HL-60 (cell line): Measurements from ENCODE around the gene PTPRT.

ENCODE experiments used
- DNase-seq, 2 experiments: peaks; one replicate each; pipeline ENCODE4 v3.0.0-alpha.2; 2010 to 2020; ENCODE audit warnings: low read depth in 1 of 2, low spot score in 1 of 2
- H3K27ac ChIP-seq: fragments of 250-450 bp; sonication (Bioruptor Pico); replicated peaks from 2 replicates; pipeline ENCODE4 v1.5.1; 2020; ENCODE audit warnings: mild to moderate bottlenecking, moderate library complexity
- H3K27me3 ChIP-seq: fragments of 250-450 bp; sonication (Bioruptor Pico); 2 replicates; pipeline ENCODE4 v1.5.1; 2021; ENCODE audit warnings: mild to moderate bottlenecking, moderate library complexity; ENCODE audit not compliant: insufficient read depth, poor library complexity, severe bottlenecking
- H3K4me3 ChIP-seq: replicated peaks from 2 replicates; pipeline ENCODE4 v1.5.1; 2011; ENCODE audit warnings: mild to moderate bottlenecking, control low read depth, low read length; ENCODE audit not compliant: insufficient read depth
- CTCF ChIP-seq: IDR thresholded peaks from one replicate; pipeline ENCODE4 v1.5.1; 2011; ENCODE audit warnings: low read length, control low read depth, inconsistent platforms; ENCODE audit not compliant: insufficient read depth
- GABPA ChIP-seq: IDR thresholded peaks from 2 replicates; pipeline ENCODE4 v1.6.1; 2012; ENCODE audit warnings: low read depth
- POLR2AphosphoS5 ChIP-seq: IDR thresholded peaks from 2 replicates; pipeline ENCODE4 v1.6.1; 2012; ENCODE audit warnings: low read depth
- REST ChIP-seq: IDR thresholded peaks from 2 replicates; pipeline ENCODE4 v1.6.1; 2012; ENCODE audit warnings: low read depth; ENCODE audit not compliant: insufficient replicate concordance
- SPI1 ChIP-seq: IDR thresholded peaks from 2 replicates; pipeline ENCODE4 v1.6.1; 2012; ENCODE audit warnings: low read depth, mild to moderate bottlenecking, borderline replicate concordance

The PTPRT gene

GRCh38 chr20:42159808-42160207, 1029.9 kb downstream of the PTPRT start:
- H3K27me3 ChIP-seq = no peaks in the 10 kb centered on the region
- no peak for TF ChIP-seq SPI1
- no peak for TF ChIP-seq CTCF
- TF ChIP-seq GABPA = no peak
- no peak for TF ChIP-seq REST
- H3K4me3 ChIP-seq = no peak overlapping the region
- H3K27ac ChIP-seq = no peak overlapping the region
- no peak for DNase-seq

GRCh38 chr20:42158272-42158671, 1031.4 kb downstream of the PTPRT start:
- H3K27me3 ChIP-seq = no peaks in the 10 kb centered on the region
- TF ChIP-seq POLR2AphosphoS5 (no peak), REST (no peak), SPI1 (no peak), GABPA (no peak), CTCF (no peak)
- H3K27ac ChIP-seq = no peak overlapping the region
- no peak overlapping the region for H3K4me3 ChIP-seq
- DNase-seq = no peak

GRCh38 chr20:42155586-42155985, 1034.1 kb downstream of the PTPRT start:
- TF ChIP-seq CTCF = no peak
- no peak for TF ChIP-seq REST
- no peak for TF ChIP-seq GABPA
- no peak for TF ChIP-seq POLR2AphosphoS5
- no peak for TF ChIP-seq SPI1
- DNase-seq = no peak

More at GRCh38 chr20:42155586-42155985, 1034.1 kb downstream of the PTPRT start:
- Histone ChIP-seq H3K4me3 (no peak overlapping the region), H3K27ac (no peak overlapping the region), H3K27me3 (no peaks in the 10 kb centered on the region)
